Retinal pigment epithelial cell (primary cell): ENCODE results near the gene CD47.

Experiments
- DNase-seq: peaks from one replicate; pipeline ENCODE4 v3.0.0-alpha.2; 2010; ENCODE audit warnings: low read depth
- H3K4me3 ChIP-seq: 2 replicates; pipeline ENCODE4 v1.5.1; 2011; ENCODE audit warnings: mild to moderate bottlenecking, low read length, control low read depth, moderate library complexity
- TF ChIP-seq, protein P1 (sequence below): conservative IDR thresholded peaks from 2 replicates; pipeline ENCODE4 v1.5.1; 2011; ENCODE audit warnings: low read depth, low read length, control low read depth, inconsistent platforms

CD47 gene

DNA sequence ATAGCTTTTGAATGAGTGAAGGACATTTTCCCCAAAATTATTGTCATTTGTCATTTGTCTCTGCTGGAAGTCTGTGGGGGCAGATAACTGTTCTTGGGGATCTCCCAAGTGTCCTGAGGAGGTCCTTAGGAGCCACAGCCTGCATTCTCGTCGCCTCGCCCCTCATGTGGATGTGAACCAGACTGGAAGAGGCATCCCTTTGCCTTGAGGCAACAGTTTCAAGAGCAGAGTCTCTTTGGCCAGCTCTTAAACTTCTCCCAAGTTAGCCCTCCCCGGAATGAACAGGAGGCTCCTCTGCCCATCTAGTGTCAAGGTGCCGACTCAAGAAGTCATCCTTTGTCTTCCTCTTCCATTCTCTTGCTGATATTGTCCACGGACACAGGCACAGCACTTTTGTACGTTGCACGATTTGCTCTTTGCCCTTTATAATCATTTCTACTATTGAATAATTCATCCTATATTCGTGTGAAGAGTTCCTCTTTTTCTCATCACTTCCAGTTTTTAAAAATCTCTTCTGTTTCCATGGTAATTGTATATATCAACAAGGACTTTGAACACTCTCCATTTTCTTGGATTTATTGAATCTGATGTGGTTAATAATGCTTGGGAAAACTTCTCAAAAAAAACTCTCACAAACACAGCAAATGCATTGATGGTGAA lies 40.8 kb upstream of the CD47 start:
- TF ChIP-seq, protein P1, sequence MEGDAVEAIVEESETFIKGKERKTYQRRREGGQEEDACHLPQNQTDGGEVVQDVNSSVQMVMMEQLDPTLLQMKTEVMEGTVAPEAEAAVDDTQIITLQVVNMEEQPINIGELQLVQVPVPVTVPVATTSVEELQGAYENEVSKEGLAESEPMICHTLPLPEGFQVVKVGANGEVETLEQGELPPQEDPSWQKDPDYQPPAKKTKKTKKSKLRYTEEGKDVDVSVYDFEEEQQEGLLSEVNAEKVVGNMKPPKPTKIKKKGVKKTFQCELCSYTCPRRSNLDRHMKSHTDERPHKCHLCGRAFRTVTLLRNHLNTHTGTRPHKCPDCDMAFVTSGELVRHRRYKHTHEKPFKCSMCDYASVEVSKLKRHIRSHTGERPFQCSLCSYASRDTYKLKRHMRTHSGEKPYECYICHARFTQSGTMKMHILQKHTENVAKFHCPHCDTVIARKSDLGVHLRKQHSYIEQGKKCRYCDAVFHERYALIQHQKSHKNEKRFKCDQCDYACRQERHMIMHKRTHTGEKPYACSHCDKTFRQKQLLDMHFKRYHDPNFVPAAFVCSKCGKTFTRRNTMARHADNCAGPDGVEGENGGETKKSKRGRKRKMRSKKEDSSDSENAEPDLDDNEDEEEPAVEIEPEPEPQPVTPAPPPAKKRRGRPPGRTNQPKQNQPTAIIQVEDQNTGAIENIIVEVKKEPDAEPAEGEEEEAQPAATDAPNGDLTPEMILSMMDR, result no peak
- no peak for DNase-seq
- no peak overlapping the region for H3K4me3 ChIP-seq

DNA sequence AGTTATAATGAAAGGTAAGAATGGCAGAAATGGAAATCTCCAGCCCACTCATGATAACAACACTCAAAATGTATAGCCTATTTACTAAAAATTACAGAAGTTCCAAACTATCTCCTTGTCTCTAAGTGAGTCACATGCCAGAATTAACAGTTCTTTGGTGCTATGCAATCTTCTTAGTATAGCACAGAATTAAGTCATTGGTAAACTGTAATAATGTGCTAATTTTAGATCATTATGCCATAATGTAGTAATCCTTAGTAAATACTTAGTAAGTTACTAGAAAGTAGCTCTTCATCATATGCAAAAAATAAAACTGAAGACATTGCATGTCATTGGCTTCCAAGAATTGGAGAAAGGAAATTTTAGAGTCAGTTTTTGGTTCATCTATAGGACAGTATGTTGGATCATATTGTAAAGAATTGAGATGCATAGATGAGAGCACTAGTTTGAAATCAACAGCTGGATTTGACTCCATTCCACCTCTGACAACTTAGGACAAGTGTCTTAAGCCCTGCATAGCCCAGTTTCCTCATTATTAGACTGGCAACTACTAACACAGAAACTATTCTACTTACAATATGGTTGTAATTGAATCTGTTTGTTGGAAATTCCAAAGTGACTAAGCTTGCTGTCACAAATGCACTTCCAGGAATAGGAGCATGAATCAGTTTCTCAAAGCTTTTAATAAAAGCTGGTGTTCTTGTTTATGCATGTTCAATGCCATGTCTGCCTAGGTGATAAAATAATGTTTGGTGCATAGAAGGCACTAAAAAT lies 40.1 kb upstream of the CD47 start:
- no peak overlapping the region for H3K4me3 ChIP-seq
- TF ChIP-seq, protein P1, result no peak
- peak; percentile 60 for DNase-seq

DNA sequence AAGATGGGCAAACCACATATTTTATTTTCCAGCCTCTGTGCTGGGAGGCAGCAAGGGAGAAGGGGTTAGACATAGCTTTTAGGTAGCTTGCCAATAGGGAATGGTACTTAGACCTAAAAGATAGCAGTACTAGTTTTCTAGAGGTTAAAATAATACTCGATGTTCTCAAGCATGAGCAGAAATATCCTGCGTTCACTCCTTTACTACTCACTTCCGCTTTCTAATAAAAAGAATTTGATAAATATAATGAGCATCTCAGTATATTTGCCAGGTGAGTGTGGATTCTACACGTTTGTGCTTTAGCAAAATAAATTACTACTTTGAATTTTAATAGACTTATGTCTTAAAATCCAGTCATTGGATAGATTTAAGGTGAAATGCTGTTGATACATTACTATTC lies 39.4 kb upstream of the CD47 start:
- TF ChIP-seq, protein P1, result no peak

DNA sequence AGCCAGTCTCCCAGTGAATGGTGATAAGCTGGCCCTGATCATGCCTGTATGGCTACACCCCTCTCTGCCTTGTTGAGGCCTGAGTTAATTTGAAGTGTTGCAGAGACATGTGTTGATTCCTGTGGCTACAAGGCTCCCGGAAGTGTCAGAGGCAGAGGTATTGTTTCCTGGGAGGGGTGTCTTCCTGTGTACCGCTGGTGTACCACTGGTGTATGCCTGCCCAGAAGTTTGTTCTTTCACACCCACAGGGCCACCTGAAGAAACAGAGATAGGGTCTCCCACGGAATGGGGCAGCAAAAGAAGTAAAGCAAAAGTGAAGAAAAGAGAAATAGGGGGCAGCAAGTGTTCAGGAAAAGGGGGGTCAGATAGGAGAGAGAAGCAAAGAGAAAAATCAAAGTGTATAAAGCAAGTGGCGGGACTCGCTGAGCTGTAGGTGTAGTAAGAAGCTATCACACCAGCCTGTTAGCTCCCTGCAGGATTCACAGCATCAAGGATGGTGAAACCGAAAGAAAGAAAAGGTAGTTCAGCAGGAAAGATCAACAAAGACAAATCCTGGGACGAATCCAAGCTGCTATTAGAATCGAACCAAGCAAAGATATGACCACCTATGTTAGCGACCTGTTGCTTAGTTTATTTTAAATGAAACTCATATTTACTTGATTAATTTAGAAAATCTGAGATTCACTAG lies 36.6 kb upstream of the CD47 start:
- TF ChIP-seq, protein P1, result no peak

More for the DNA sequence above, 39.4 kb upstream of the CD47 start:
- no peak for DNase-seq
- no peak overlapping the region for H3K4me3 ChIP-seq

DNA sequence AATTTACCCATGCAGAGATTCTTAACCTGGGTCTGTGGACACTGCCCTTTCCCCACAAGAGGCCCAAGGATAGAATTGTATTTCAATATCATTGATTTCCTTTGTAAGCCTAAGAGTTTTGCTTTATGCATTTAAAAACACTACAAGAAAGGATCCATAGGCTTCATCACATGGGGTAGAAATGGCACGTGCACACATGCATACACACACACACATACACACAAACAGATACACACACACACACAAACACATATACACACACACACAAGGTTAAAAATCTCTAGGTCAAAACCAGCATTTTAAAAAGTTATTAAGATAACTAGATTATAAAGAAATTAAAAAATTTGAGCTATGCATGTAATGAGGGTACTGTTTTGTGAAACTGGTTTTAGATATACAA lies 35.5 kb upstream of the CD47 start:
- no peak overlapping the region for H3K4me3 ChIP-seq
- TF ChIP-seq, protein P1, result no peak
- no peak for DNase-seq

More for the DNA sequence above, 36.6 kb upstream of the CD47 start:
- DNase-seq, result no peak
- no peak overlapping the region for H3K4me3 ChIP-seq

DNA sequence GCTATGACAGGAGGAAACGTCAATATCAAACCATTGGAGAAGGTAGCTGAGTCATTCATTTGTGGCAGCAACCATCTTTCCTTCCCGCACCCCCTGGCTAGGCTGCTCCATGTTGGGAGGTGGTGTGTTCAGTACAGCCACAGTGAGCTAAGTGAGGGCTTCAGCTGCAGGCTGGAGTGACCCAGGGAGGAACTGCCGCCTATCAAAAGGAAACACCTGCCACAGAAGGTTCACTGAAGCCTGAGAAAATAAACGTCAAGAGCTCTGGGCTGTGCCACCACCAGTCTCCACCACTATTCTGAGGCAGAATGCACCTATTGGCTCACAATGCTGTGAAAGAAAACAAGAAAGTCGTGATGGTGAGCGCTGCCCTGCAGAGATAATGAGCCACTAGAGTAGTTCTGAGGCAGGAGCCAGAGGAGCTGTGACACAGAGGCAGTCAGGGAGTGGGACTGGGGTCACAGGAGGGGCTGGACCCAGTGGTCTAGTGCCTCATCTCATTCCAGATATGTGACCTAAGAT lies 34.8 kb upstream of the CD47 start:
- TF ChIP-seq, protein P1, result no peak
- H3K4me3 ChIP-seq, result no peak overlapping the region
- DNase-seq, result no peak
